GM18858 (cell line): ENCODE data around the gene NLRP6.
A peak's percentile ranks its signal among the peaks of the same experiment; 100 is the strongest.

Experiments used
- ATAC-seq: cut with Tn5 transposase; IDR thresholded peaks from one replicate; pipeline ENCODE4 v1.9.1; 2021; ENCODE audit not compliant: unreplicated experiment

The NLRP6 gene

DNA sequence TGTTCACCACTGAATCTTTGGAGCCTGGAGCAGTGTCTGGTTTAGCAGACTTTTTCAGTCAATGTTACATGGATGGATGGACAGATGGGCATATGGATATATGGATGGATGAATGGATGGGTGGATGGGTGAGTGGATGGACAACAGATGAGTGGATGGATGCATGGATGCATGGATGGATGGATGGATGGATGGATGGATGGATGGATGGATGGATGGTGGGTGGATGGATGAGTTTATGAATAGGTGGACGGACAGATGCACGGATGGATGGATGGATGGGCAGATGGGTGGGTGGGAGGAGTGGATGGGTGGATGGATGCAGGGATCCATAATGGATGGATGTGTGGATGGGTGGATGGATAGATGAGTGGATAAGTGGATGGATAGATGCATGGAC, 22.4 kb upstream of the NLRP6 start:
- no peak for ATAC-seq

DNA sequence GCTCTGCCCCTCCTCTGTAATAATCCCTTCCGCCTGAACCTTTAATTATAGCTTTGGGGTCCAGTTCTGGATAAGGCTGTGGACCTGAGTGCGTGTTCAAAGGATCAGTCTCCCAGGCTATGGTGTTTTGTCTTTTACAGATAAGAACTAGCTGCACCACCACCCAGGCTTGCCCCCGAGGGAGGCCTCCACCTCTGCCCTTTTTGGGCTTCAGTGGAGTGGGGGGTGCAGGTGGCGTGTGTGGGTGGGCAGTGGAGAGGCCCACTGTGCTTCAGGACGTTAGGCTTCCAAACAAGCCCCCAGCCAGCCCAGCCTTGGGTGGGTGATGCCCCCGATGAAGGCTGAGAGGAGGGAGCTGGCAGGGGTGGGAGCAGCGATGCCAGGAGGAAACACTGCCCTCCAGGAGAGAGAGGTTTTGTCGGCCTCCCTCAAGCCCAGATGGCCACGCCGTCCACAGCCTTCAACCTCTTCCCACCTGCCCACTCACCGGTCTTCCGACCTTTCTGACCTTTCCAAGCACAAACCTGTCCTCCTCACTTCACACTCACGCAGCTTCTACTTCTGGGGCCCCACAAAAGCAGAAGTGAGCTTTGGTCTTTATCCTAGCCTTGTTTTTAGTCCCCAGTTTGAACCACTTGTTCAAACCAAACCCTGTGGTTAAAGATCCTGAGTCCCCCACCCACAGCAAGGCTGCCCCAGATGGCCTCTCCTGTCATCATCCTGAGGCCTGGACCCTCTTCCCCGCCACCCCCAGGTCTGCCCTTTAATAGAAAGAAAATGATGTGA, 21.1 kb upstream of the NLRP6 start:
- ATAC-seq: no peak

DNA sequence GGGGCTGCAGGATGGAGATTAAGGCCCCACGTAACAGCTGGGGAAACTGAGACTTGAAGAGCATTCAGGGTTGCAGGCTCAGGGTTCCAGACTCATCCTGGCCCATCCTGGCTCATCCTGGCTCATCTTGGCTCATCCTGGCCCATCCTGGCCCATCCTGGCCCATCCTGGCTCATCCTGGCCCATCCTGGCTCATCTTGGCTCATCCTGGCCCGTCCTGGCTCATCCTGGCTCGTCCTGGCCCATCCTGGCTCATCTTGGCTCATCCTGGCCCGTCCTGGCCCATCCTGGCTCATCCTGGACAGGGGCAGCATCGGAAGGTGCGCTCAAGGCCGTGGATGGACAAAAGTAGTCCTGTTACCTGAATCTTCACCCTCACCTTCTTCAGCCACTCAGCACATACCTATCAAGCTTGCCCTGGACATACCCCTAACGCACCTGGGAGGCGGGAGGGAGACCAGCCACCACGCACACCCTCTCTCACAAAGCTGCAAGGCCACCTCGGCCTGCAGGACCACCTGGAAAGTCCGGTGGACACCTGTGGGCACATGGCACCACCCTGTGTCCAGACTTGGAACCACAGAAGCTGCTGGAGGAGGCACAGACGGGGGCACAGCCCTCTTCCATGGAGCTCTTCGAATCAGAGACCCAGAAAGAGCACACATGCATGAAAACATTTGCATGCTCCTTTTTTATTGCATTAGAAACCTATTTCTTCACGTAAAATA, 20.3 kb upstream of the NLRP6 start:
- ATAC-seq: no peak

DNA sequence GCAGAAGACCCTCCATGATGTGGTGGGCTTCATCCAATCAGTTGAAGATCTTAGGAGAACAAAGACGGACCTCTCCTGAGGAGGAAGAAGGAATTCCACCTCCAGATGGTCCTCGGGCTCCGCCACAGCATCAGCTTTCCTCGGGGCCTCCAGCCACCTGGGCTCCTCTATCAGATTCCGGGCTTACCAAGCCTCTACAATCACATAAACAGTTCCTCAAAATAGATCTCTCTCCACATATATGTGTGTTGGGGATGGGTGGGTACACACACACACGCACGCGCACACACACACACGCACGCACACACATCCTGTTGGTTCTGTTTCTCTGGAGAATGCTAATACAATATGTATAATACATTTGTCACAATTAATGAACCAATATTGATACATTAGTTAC, 18.8 kb upstream of the NLRP6 start:
- ATAC-seq: no peak

DNA sequence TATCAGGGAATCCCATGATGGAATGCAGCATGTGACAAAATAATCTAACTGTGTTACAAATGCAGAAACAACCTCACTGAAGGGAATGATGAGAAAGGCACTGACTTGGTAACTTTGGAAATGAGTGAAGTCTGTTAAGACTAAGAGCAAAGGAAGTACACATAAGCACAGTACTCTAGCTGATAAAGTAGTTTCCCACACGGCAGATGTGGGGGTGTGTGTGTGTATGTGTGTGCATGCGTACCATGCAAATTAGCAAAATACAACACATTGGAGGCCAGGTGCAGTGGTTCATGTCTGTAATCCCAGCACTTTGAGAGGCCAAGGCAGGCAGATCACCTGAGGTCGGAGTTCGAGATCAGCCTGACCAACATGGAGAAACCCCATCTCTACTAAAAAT, 16.6 kb upstream of the NLRP6 start:
- ATAC-seq: no peak

DNA sequence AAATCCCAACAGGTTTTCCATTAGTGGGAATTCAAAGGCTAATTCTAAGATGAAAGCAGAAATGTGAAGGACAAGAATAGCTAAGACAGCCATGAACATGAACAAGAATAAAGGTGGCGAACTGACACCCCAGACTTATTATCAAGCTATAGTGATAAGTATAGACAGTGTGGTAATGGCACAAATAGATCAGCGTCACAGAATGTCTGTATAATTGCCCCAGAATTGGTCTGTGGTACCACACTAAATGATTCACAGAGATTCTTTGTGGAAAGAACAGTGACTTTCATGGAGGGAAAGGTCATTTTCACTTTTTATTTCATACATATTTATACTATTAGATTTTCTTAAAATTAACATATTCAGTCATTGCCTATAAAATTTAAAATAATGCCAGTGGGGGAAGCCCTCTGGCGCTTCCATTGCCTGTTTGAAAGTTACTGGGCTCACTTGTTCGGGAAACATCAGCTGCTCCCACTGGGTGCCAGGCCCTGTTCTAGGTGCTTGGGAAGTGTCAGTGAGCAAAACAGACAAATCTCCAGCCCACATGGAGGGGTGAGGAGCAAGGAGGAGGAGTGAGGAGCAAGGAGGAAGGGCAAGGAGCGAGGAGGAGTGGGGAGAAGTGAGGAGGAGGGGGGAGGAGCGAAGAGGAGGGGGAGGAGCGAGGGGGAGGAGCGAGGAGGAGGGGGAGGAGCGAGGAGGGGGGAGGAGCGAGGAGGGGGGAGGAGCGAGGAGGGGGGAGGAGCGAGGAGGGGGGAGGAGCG, 11.3 kb upstream of the NLRP6 start:
- ATAC-seq: no peak

DNA sequence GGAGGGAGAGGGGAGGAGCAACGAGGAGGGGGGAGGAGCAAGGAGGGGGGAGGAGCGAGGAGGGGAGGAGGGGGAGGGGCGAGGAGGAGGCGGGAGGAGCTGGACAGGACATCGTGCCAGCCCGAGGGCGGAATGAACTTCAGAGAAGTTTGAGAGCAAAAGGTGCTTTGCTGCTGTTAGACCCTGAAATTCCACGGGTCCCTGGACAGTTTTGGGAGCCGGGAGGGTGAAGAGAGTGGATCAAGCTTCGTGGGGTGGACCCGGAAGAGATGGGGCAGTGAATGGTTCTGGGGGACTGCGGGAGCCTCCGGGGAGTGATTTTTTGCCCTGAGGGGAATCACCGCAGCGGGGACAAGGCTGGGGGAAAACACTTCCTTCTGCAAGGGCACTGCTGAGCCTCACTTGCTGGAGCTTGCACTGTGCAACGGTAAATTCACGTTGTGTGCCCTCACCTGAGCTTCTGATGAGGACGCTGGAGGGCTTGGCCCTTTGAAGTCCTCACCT, 10.7 kb upstream of the NLRP6 start:
- no peak for ATAC-seq

DNA sequence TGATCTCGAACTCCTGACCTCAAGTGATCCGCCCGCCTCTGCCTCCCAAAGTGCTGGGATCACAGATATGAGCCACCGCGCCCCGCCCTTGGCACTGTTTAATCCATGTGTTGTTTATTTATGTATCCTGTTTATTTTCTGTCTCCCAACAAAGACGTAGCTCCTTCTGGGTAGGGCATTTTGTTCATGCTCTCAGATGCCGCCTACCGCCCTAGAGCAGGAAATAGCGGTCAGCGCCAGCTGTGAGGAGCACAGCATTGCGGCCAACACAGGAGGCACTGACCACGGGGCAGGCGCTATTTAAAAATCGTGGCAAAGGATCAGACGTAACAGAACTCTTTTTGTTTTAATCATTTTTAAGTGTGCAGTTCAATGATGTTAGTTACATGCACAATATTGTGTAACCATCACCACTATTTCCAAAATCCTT, 9.5 kb upstream of the NLRP6 start:
- ATAC-seq: peak; percentile 16

DNA sequence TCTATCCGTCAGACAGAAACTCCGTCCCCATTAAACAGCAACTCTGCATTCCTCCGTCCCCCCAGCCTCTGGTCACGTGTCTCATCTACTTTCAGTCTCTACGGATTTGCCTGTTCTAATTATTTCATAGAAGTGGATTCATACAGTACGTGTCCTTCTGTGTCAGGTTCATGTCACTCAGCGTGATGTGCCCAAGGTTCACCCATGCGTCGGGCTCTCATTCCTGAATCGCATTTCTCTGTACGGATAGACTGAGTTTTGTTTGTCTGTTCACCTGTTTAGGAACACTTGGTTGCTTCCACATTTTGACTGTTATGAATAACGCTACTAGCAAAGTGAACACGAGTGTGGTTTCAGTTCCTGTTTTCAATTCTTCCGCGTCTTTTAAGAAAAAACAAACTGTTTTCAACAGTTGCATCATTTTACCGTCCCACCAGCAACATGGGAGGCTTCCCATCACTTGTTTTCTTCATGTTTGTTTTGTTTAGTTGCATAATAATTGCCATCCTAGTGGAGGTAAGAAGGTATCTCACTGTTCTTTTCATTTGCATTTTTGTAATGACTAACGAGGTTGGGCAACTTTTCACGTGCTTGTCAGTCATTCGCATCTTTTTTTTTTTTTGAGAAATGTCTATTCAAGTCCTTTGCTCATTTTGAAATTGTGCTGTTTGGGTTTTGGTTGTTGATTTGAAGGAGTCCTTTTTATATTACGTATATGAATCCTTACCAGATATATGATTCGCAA, 8.9 kb upstream of the NLRP6 start:
- peak; percentile 64 for ATAC-seq

DNA sequence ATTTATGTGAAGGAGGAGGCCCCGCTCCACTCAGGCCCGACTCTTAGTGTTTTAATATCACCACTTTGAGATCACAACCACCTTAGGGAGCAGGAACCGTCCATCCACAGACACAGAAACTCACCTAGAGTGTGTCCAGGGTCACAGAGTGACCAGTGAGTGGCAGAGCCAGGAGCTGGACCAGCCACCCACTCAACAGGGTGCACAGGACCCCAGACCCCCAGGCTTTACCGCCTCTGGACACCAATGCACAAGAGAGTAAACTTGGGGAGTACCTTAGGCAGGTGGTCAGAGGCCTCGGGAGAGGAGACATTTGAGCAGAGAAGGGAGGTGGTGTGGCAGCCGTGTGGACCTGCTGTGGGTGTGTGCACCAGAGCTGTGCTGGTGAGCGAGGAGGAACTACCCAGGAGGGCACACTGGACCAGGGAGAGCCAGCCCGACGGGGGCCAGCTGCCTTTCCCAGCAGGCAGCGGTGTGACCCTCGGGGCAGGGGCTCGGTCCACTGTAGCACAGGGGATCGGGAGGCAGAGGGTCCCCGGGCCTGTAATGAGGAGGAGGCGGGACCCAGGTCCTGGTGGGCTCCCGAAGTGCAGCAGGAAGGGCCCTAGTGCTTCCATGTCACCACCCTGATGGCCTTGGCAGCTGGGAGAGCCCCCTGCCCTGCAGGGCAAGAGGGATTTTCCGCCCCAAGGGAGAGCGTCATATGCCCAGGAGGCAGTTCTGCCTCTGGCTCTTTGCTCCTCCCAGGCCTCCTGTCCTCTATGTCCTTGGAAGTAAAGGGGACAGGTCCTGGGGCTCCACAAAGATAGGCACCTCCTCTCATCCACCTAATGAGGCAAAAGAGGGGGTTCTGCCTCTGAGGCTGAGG, 7.5 kb upstream of the NLRP6 start:
- ATAC-seq: no peak

DNA sequence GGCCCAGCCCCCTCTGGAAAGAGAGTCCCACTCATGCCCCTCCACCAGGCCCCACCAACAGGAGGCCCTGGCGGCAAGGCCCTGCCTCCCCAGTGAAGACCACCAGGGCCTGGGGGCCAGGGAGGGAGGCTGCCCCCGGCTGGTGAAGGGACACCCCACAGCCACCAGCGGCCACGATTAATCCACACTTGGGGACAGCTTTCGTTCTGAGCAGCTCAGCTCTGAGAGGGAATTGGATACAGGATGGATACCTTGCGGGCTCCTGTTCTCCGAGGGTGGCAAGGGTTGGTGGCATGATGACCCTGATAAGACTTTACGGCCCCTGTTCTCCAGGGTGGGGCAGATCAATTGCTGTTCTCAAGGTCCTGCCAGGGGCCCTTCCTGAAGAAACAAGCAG, 6.9 kb upstream of the NLRP6 start:
- no peak for ATAC-seq

DNA sequence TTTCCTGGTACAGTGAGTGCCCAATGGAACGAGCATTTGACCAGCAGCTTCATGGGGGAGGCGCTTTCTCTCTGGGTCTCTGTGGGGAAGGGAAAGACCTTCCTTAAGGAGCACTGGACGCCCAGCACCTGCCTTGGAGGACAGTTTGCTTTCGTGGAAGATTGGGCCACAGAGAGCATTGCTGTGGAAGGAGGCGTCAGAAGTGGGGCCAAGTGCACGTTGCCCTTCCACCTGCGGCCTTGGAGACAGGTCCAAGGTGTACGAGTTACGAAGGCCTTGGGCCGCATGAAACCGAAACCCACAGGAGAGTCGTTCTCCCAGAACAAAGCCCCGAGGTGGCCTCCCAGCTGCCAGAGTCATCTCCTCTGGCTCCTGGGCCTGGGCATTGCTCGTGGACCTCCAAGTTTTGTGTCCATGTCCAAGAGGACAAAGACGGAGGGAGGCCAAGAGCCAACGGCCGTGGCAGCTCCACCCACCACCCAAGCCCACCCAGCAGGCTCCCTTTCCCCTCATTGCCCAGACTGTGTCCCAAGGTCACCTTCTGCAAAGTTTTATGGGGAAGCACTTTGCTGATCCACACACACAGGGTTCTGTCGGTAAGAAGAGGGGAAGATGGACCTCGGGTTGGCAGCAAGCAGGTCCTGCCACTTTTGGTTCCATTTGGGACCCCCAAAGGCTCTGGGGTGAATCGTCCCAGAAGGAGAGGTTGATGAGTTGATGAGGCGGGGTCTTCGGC, 5.8 kb upstream of the NLRP6 start:
- ATAC-seq: no peak

DNA sequence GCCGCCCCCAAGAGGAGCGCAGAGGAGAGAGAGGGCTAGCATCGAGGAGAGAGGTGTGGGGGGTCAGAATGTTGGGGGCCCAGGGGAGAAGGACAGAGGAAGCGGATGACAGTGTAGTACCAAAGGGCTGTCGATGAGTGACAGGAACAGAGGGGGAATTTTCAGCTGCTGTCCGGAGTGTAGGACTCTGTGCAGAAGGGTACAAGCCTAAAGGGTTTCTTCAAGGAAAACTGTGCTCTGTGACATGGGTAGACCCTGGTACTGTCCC, 5.3 kb upstream of the NLRP6 start:
- ATAC-seq: no peak

DNA sequence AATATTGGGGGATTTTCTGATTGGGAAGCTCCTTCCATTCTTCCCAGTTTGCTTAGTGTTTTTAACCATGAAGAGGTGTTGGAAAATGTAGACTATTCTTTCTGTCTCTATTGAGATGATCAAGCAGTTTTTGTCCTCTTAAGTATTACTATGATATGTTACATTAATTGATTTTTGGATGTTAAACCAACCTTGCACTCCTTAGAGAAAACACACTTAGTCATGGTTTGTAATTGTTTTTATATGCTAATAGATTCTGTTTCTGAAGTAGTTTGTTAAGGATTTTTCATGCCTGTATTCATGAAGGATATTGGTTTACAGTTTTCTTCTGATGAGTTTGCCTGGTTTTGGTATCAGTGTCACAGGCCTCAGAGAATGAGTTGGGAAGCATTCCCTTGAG, 2.0 kb upstream of the NLRP6 start:
- no peak for ATAC-seq

DNA sequence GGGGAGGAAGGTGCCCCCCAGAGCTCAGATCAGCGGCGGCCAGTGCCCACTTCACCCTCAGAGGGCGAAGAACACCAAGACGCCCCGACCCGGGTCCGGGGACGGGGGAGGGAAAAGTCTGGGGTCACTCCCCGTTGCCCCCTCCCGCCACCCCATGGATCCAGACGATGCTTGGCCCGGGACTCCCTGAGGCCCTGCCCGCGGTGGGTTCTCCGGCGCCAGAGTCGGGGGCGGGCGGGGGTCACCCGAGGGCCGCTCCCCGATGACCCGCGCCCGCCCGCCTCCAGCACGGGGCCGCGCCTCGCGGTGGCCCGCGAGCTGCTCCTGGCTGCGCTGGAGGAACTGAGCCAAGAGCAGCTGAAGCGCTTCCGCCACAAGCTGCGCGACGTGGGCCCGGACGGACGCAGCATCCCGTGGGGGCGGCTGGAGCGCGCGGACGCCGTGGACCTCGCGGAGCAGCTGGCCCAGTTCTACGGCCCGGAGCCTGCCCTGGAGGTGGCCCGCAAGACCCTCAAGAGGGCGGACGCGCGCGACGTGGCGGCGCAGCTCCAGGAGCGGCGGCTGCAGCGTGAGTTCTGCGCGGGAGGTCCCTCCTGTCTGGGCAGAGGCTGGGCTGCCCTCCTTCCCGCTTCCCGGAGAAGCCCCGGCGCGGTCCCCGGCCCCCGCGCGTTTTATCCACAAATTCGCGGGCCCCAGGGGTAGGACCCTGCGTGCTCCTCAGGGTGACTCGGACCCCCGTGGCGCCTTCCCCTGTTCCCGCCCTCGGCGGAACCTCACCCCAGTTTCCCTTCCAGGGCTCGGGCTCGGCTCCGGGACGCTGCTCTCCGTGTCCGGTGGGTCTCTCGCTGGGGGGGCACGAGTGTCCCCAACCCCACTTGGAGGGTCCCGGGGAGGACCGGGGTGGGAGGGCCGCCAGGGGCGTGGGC, 1.1 kb downstream of the NLRP6 start:
- ATAC-seq: no peak

DNA sequence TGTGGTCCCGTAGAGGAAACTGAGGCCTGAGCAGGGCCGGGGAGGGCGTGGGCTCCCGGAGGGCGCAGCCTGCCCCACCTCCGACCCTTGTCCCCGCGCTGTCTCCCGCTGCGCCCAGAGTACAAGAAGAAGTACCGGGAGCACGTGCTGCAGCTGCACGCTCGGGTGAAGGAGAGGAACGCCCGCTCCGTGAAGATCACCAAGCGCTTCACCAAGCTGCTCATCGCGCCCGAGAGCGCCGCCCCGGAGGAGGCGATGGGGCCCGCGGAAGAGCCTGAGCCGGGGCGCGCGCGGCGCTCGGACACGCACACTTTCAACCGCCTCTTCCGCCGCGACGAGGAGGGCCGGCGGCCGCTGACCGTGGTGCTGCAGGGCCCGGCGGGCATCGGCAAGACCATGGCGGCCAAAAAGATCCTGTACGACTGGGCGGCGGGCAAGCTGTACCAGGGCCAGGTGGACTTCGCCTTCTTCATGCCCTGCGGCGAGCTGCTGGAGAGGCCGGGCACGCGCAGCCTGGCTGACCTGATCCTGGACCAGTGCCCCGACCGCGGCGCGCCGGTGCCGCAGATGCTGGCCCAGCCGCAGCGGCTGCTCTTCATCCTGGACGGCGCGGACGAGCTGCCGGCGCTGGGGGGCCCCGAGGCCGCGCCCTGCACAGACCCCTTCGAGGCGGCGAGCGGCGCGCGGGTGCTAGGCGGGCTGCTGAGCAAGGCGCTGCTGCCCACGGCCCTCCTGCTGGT, 1.9 kb downstream of the NLRP6 start:
- no peak for ATAC-seq

DNA sequence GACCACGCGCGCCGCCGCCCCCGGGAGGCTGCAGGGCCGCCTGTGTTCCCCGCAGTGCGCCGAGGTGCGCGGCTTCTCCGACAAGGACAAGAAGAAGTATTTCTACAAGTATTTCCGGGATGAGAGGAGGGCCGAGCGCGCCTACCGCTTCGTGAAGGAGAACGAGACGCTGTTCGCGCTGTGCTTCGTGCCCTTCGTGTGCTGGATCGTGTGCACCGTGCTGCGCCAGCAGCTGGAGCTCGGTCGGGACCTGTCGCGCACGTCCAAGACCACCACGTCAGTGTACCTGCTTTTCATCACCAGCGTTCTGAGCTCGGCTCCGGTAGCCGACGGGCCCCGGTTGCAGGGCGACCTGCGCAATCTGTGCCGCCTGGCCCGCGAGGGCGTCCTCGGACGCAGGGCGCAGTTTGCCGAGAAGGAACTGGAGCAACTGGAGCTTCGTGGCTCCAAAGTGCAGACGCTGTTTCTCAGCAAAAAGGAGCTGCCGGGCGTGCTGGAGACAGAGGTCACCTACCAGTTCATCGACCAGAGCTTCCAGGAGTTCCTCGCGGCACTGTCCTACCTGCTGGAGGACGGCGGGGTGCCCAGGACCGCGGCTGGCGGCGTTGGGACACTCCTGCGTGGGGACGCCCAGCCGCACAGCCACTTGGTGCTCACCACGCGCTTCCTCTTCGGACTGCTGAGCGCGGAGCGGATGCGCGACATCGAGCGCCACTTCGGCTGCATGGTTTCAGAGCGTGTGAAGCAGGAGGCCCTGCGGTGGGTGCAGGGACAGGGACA, 2.7 kb downstream of the NLRP6 start:
- no peak for ATAC-seq
